OCI-LY3 (cell line): ENCODE results near the gene TFR2.

Experiments used
- CTCF ChIP-seq: fragments of 200-600, 300-600 bp; sonication (generic); IDR thresholded peaks from 2 replicates; pipeline ENCODE4 v1.5.1; 2014; ENCODE audit warnings: antibody characterized with exemption, low read length, low read depth
- EZH2phosphoT487 ChIP-seq: fragments of 200-600 bp; shearing (Covaris generic); IDR thresholded peaks from 2 replicates; pipeline ENCODE4 v1.6.1; 2018; ENCODE audit warnings: antibody characterized with exemption, mixed run types, low read depth

- no peak for TF ChIP-seq CTCF
- TF ChIP-seq EZH2phosphoT487 = no peak
Observed at GRCh38 chr7:100611983-100612729, 29.2 kb downstream of the TFR2 start, which contains the start of gene MOSPD3.
